Fibroblast of skin of right quadriceps (primary cell): ENCODE measurements around the gene RNF182.
"Not testable (repeated sequence)": the region's sequence is repeated elsewhere in the genome, so short reads cannot be mapped to it uniquely, and the experiment has no call there.

Experiments used
- DNase-seq: peaks from one replicate; pipeline ENCODE4 v3.0.0-alpha.2; 2013

RNF182 gene

GRCh38 chr6:14004258-14004657 is 79.5 kb downstream of the RNF182 start:
- DNase-seq, result no peak

DNA sequence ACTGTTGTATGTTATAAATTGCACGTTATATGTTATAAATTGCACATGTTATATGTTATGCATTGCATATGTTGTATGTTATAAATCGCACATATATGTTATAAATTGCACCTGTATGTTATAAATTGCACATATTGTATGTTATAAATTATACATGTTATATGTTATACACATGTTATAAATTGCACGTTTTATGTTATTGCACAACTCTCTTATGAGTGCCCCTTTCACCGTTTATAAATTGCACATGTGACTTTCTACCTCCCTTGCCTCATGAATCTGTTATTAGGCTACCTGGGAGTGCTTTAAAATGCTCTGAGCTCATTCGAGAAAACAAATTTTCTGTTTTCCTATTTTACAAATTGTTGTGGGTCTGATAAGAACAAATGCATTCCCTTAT is 84.1 kb downstream of the RNF182 start:
- DNase-seq, result no peak

GRCh38 chr6:14009431-14009830 is 84.7 kb downstream of the RNF182 start:
- DNase-seq, result no peak

- no peak for DNase-seq
Measured at GRCh38 chr6:14010275-14010674, 85.5 kb downstream of the RNF182 start.

- no peak for DNase-seq
Measured at GRCh38 chr6:14012313-14013030, 87.7 kb downstream of the RNF182 start.

DNA sequence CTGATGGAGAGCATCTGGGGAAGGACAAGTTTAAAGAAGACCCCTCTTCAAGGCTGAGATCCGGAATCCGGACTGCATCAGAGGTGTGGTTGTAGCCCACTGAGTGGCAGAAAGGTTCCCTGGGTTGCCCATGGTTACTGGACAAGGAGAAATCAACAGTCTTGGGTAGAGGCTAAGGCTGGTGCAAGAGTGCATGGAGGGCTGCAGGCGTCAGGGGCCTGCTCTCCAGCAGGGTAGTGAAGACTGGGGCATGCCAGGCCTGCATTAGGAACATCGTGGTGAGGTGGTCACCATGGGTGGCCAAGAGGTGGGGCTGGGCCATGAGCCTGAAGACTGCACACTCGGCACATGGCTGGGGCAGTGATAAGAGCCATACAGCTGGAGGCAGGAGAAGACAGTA is 91.2 kb downstream of the RNF182 start:
- DNase-seq, result no peak

- DNase-seq, result no peak
Measured at GRCh38 chr6:14016432-14016831, 91.7 kb downstream of the RNF182 start.

- DNase-seq, result no peak
Measured at GRCh38 chr6:14016935-14017625, 92.3 kb downstream of the RNF182 start.

DNA sequence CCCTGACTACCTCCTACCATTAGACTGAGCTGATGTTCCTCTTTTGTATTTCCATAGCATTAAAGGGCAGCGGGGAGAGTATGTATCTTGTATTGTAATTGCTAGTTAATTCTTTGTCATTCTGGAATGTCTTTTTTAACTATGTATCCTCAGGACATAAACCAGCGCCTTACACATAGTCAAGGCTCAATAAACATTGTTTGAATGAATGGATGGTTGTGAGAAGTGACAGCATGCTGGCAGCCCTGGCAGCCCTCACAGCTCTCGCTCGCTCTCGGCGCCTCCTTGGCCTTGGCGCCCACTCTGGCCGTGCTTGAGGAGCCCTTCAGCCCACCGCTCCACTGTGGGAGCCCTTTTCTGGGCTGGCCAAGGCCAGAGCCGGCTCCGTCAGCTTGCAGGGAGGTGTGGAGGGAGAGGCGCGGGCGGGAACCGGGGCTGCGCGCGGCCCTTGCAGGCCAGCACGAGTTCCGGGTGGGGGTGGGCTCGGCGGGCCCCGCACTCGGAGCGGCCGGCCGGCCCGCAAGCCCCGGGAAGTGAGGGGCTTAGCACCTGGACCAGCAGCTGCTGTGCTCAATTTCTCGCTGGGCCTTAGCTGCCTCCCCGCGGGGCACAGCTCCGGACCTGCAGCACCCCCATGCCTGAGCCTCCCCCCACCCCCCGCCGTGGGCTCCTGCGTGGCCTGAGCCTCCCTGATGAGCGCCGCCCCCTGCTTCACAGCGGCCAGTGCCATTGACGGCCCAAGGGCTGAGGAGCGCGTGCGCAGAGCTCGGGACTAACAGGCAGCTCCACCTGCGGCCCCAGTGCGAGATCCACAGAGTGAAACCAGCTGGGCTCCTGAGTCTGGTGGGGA is 93.1 kb downstream of the RNF182 start:
- DNase-seq, result no peak

DNA sequence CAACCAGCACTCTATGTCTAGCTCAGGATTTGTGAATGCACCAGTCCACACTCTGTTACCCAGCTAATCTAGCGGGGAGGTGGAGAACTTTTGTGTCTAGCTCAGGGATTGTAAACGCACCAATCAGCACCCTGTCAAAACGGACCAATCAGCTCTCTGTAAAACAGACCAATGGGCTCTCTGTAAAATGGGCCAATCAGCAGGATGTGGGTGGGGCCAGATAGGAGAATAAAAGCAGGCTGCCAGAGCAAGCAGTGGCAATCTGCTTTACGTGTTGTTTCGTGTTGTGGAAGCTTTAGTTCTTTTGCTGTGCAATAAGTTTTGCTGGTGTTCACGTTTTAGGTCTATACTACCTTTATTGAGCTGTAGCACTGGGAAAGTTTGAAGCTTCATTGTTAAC is 93.8 kb downstream of the RNF182 start:
- DNase-seq, result not testable (repeated sequence)

- no peak for DNase-seq
Measured at GRCh38 chr6:14020551-14020950, 95.8 kb downstream of the RNF182 start.

DNA sequence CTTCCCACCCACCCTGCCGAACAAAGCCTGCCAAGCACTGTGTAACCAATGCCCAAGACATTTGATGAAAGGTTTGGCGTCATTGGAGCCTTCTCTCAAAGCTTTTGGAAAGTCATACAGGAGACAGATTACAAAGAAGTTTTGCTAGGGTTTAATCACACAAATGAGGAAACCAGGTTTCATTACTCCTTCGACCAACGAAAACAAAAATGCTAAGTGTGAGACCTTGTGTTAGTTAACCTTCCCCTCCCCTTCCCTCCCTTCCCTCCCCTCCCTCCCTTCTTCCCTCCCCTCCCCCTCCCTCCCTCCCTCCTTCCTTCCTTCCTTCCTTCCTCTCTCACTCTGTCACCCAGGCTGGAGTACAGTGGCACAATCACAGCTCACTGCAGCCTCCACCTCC is 96.7 kb downstream of the RNF182 start:
- DNase-seq, result no peak

GRCh38 chr6:14022673-14023072 is 97.9 kb downstream of the RNF182 start:
- DNase-seq, result no peak

DNA sequence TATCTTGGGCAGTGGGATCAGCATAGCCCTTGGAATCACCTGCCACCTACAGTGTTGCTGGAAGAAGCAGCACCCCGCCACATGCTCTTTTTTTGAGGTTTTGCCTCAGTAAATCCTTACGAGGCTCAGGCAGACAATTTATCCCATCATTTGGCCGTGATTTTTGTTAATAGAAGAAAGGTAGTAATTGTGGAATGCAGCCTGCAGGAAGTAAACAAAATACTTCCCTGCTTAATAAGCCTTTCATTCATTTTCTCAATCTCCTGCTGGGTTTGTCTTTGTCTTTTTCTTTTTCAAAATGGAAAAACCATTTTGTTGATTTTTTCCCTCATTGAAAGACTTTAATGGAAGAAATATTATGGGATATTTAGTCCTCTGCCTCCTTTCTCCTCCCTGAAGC is 99.1 kb downstream of the RNF182 start:
- DNase-seq, result no peak

GRCh38 chr6:14025160-14025559 is 100.4 kb downstream of the RNF182 start:
- DNase-seq, result no peak

DNA sequence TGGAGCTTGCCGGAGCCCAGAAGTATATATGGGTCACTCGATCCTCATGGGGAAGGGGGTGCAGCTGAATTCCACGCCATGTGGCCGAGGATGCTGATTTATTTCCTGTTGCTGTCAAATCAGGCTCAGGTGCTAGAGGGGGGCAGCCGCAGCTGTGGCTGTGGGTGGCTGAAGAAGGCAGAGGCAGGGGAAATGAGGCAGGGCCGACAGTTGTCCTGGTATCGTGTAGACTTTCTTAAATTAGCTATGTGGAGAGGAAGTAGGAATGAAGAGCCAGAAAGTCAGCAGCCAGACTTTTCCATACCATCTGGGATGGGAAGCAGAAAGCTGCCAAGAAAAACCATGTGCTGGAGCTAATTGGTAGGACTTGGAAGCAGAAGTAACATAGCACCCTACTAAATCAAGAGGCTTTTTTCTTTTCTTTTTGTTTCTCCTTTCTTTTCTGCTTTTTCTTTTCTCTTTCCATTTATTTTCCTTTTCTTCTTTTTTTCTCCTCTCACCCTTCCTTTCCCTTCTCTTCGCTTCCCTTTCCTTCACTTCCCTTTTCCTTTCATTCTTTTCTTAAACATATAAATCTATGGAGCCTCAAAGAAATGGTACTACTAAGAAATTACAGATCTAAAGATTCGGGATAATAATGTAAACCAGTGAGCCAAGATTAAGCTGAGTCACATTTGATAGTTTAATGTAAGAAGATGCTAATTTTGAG is 102.2 kb downstream of the RNF182 start:
- DNase-seq, result peak; percentile 26

- no peak for DNase-seq
Measured at GRCh38 chr6:14028631-14029030, 103.9 kb downstream of the RNF182 start.

- DNase-seq, result no peak
Measured at GRCh38 chr6:14029605-14030004, 104.9 kb downstream of the RNF182 start.
